Peyer's patch (tissue), 4 donors: ENCODE measurements around the gene KCNIP4.

Experiments
- CTCF ChIP-seq, 6 experiments: fragments of 450-650 bp in 4 of 6; fragments of 200-600 bp in 2 of 6; sonication (generic) in 1 of 6; IDR thresholded peaks; one replicate each; pipeline ENCODE4 v1.5.1; 2017 to 2019; ENCODE audit warnings: antibody characterized with exemption in 6 of 6, mild to moderate bottlenecking in 3 of 6, moderate library complexity in 1 of 6
- POLR2A ChIP-seq, 2 donors: fragments of 450-650 bp; IDR thresholded peaks; one replicate each; pipeline ENCODE4 v1.5.1; 2017; ENCODE audit warnings: antibody characterized with exemption in 2 of 2, mild to moderate bottlenecking in 2 of 2, moderate library complexity in 2 of 2

- TF ChIP-seq CTCF (IDR thresholded peaks at IDR 0.05) (no peak), POLR2A (IDR thresholded peaks at IDR 0.05) (no peak)
Measured at GRCh38 chr4:20960291-20960690, 988.3 kb downstream of the KCNIP4 start.
